K562 (cell line): ENCODE data around the gene CENPA. TPM values are rescaled to one million over a fixed set of nuclear protein-coding genes. Genes with fewer than 3 reads are reported as not detected.

Experiments
- ATF7 ChIP-seq: fragments of 450-650 bp; IDR thresholded peaks from 2 replicates; pipeline ENCODE4 v1.7.1; 2014; ENCODE audit warnings: mild to moderate bottlenecking, moderate library complexity
- L3MBTL2 ChIP-seq: fragments of 450-650 bp; IDR thresholded peaks from 2 replicates; pipeline ENCODE4 v1.6.1; 2016; ENCODE audit warnings: mild to moderate bottlenecking, moderate library complexity
- STAT5B ChIP-seq: fragments of 250-450 bp; sonication (Bioruptor Pico); IDR thresholded peaks from 2 replicates; pipeline ENCODE4 v1.8.0; 2021; ENCODE audit warnings: mild to moderate bottlenecking, inconsistent platforms
- TEAD2 ChIP-seq: fragments of 450-650 bp; IDR thresholded peaks from 2 replicates; pipeline ENCODE4 v1.6.1; 2016; ENCODE audit warnings: missing genetic modification characterization, control low read depth, missing compliant biosample characterization
- ZEB2 ChIP-seq: fragments of 450-650 bp; IDR thresholded peaks from 2 replicates; pipeline ENCODE4 v1.6.1; 2016
- ZNF174 ChIP-seq: fragments of 250-450 bp; sonication (Bioruptor Pico); IDR thresholded peaks from 2 replicates; pipeline ENCODE4 v1.4.0; 2020; ENCODE audit warnings: mild to moderate bottlenecking
- ZNF699 ChIP-seq: fragments of 250-450 bp; sonication (Bioruptor Pico); IDR thresholded peaks from 2 replicates; pipeline ENCODE4 v1.8.0; 2021; ENCODE audit warnings: mild to moderate bottlenecking, moderate library complexity; ENCODE audit not compliant: insufficient replicate concordance
- ZSCAN32 ChIP-seq: fragments of 450-650 bp; formaldehyde crosslinking; IDR thresholded peaks from 2 replicates; pipeline ENCODE4 v1.4.0; 2020; ENCODE audit warnings: mild to moderate bottlenecking, moderate library complexity
- polyA plus RNA-seq, 8 experiments: library from polyadenylated mRNA; depleted of rRNA in 4 of 8; stranded (reverse) in 5 of 8; unstranded in 3 of 8; fragments of >200 nt; fragmentation: Nextera tagmentation in 2 of 8; fragmentation: Illumina TruSeq in 1 of 8; extraction: Ambion mirVana in 2 of 8; extraction: Trizol in 1 of 8; gene quantifications; 2 replicates each; pipeline versions ENCODE4 v1.2.1 to v1.2.3, GENCODE V29; 2011 to 2014; ENCODE audit warnings: inconsistent platforms in 1 of 8, missing spikeins in 1 of 8
- total RNA-seq, 7 experiments: library from RNA; depleted of rRNA in 6 of 7; stranded (reverse); fragments of >200 nt in 6 of 7; fragmentation: Illumina TruSeq in 2 of 7; extraction: Trizol in 2 of 7; gene quantifications; 2 replicates each; pipeline versions ENCODE4 v1.2.1 to v1.2.3, GENCODE V29; 2011 to 2021; ENCODE audit warnings: low replicate concordance in 1 of 7
- TF ChIP-seq, protein P1 (sequence below): fragments of 250-450 bp; sonication (Bioruptor Pico); IDR thresholded peaks from 2 replicates; pipeline ENCODE4 v1.4.0; 2020; ENCODE audit warnings: mild to moderate bottlenecking
- TF ChIP-seq, protein P2 (sequence below): fragments of 450-650 bp; IDR thresholded peaks from 2 replicates; pipeline ENCODE4 v1.6.1; 2017; ENCODE audit warnings: antibody characterized with exemption, mild to moderate bottlenecking
- TF ChIP-seq, protein P3 (sequence below): fragments of 450-650 bp; IDR thresholded peaks from 2 replicates; pipeline ENCODE4 v1.6.1; 2016; ENCODE audit warnings: missing biosample characterization, missing genetic modification characterization
- TF ChIP-seq, protein P4 (sequence below): fragments of 250-450 bp; sonication (Bioruptor Pico); IDR thresholded peaks from 2 replicates; pipeline ENCODE4 v1.5.0; 2021; ENCODE audit warnings: mild to moderate bottlenecking, moderate library complexity
- TF ChIP-seq, protein P5 (sequence below): fragments of 250-450 bp; sonication (Bioruptor Pico); IDR thresholded peaks from 2 replicates; pipeline ENCODE4 v1.4.0; 2020; ENCODE audit warnings: mild to moderate bottlenecking, moderate library complexity

The CENPA gene
- total and polyA plus RNA-seq, 9 of the 15 experiments (the other 6 are each of a cell fraction or from before 2014, with no cell fraction given), result 11.3 to 61.7 (median 44.7) TPM

DNA sequence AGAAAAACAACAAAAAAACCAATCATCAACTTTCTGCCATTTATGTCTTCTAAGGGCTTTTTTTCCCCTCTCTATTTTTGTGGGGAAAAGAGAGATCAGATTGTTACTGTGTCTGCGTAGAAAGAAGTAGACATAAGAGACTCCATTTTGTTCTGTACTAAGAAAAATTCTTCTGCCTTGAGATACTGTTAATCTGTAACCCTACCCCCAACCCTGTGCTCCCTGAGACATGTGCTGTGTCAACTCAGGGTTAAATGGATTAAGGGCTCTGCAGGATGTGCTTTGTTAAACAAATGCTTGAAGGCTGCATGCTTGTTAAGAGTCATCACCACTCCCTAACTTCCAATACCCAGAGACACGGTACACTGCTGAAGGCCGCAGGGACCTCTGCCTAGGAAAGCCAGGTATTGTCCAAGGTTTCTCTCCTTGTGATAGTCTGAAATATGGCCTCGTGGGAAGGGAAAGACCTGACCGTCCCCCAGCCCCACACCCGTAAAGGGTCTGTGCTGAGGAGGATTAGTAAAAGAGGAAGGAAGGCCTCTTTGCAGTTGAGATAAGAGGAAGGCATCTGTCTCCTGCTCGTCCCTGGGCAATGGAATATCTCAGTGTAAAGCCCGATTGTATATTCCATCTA lies 36.0 kb upstream of the CENPA start (continued):
- TF ChIP-seq, protein P1, sequence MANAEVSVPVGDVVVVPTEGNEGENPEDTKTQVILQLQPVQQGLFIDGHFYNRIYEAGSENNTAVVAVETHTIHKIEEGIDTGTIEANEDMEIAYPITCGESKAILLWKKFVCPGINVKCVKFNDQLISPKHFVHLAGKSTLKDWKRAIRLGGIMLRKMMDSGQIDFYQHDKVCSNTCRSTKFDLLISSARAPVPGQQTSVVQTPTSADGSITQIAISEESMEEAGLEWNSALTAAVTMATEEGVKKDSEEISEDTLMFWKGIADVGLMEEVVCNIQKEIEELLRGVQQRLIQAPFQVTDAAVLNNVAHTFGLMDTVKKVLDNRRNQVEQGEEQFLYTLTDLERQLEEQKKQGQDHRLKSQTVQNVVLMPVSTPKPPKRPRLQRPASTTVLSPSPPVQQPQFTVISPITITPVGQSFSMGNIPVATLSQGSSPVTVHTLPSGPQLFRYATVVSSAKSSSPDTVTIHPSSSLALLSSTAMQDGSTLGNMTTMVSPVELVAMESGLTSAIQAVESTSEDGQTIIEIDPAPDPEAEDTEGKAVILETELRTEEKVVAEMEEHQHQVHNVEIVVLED (CRISPR knock-in tag), result peak; percentile 65
- TF ChIP-seq ZSCAN32 (CRISPR knock-in tag) (peak; percentile 84), ZNF699 (CRISPR knock-in tag) (peak; percentile 67), TEAD2 (tag) (peak; percentile 90), ZEB2 (0 out of 2 replicates have a peak, but pooled peaks have one; percentile 35), ATF7 (0 out of 2 replicates have a peak, but pooled peaks have one; percentile 26), STAT5B (CRISPR knock-in tag) (peak; percentile 78), ZNF174 (CRISPR knock-in tag) (0 out of 2 replicates have a peak, but pooled peaks have one; percentile 53), L3MBTL2 (peak; percentile 88)
- TF ChIP-seq, protein P2, sequence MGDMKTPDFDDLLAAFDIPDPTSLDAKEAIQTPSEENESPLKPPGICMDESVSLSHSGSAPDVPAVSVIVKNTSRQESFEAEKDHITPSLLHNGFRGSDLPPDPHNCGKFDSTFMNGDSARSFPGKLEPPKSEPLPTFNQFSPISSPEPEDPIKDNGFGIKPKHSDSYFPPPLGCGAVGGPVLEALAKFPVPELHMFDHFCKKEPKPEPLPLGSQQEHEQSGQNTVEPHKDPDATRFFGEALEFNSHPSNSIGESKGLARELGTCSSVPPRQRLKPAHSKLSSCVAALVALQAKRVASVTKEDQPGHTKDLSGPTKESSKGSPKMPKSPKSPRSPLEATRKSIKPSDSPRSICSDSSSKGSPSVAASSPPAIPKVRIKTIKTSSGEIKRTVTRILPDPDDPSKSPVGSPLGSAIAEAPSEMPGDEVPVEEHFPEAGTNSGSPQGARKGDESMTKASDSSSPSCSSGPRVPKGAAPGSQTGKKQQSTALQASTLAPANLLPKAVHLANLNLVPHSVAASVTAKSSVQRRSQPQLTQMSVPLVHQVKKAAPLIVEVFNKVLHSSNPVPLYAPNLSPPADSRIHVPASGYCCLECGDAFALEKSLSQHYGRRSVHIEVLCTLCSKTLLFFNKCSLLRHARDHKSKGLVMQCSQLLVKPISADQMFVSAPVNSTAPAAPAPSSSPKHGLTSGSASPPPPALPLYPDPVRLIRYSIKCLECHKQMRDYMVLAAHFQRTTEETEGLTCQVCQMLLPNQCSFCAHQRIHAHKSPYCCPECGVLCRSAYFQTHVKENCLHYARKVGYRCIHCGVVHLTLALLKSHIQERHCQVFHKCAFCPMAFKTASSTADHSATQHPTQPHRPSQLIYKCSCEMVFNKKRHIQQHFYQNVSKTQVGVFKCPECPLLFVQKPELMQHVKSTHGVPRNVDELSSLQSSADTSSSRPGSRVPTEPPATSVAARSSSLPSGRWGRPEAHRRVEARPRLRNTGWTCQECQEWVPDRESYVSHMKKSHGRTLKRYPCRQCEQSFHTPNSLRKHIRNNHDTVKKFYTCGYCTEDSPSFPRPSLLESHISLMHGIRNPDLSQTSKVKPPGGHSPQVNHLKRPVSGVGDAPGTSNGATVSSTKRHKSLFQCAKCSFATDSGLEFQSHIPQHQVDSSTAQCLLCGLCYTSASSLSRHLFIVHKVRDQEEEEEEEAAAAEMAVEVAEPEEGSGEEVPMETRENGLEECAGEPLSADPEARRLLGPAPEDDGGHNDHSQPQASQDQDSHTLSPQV, result peak; percentile 100
- TF ChIP-seq, protein P3, sequence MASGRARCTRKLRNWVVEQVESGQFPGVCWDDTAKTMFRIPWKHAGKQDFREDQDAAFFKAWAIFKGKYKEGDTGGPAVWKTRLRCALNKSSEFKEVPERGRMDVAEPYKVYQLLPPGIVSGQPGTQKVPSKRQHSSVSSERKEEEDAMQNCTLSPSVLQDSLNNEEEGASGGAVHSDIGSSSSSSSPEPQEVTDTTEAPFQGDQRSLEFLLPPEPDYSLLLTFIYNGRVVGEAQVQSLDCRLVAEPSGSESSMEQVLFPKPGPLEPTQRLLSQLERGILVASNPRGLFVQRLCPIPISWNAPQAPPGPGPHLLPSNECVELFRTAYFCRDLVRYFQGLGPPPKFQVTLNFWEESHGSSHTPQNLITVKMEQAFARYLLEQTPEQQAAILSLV, result peak; percentile 92
- TF ChIP-seq, protein P4, sequence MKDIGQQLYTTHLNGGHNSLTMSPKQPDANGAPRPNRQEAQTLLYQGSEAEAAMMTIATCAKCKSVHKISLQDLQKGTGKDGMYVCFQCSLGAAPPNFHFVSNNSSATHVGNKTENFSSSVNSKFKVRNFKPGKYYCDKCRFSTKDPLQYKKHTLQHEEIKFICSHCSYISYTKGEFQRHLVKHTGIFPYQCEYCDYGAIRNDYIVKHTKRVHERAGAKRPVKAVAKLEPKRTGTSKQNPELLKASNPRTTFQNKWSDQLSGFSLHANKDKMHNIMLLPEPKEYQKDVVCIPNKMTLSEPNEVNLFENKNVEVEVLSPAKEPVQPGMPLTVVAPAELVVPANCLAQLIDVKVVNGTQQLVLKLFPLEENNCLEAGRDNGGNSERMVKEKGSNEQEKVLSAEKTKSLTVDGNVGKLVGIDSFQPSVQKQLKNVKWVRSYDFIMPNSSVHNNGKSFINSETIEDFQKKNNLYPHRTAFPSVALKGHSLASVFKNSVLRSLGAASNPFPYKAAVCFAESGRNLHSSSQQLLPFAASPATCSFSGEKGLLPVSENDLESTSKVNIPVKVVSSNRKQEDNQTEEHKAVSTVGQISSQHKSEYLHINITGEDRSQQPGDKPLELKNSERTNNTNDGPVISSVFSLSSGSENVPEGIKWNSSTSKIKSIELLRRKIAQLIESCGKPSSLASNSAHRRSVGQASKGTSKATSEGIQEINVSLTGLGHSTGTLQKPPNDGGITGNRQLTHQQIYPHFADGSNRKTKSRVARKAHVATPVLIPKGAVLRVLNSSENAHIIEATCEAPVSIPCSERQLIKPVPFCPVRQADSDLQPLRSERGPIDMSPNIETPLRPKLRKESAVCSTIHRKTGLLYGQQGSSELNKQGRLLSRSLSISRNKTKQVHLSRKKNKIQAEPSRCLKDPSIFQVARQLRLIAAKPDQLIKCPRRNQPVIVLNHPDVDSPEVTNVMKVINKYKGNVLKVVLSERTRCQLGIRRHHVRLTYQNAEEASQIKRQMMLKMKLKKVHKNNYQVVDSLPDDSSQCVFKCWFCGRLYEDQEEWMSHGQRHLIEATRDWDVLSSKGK, result peak; percentile 79; the same call in 1 of the 2 replicates
- TF ChIP-seq, protein P5, sequence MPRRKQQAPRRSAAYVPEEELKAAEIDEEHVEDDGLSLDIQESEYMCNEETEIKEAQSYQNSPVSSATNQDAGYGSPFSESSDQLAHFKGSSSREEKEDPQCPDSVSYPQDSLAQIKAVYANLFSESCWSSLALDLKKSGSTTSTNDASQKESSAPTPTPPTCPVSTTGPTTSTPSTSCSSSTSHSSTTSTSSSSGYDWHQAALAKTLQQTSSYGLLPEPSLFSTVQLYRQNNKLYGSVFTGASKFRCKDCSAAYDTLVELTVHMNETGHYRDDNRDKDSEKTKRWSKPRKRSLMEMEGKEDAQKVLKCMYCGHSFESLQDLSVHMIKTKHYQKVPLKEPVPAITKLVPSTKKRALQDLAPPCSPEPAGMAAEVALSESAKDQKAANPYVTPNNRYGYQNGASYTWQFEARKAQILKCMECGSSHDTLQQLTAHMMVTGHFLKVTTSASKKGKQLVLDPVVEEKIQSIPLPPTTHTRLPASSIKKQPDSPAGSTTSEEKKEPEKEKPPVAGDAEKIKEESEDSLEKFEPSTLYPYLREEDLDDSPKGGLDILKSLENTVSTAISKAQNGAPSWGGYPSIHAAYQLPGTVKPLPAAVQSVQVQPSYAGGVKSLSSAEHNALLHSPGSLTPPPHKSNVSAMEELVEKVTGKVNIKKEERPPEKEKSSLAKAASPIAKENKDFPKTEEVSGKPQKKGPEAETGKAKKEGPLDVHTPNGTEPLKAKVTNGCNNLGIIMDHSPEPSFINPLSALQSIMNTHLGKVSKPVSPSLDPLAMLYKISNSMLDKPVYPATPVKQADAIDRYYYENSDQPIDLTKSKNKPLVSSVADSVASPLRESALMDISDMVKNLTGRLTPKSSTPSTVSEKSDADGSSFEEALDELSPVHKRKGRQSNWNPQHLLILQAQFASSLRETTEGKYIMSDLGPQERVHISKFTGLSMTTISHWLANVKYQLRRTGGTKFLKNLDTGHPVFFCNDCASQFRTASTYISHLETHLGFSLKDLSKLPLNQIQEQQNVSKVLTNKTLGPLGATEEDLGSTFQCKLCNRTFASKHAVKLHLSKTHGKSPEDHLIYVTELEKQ, result peak; percentile 94
